Kidney (tissue), 14 donors: ENCODE data around the gene CALML5. TPM values are rescaled to one million over a fixed set of nuclear protein-coding genes. Genes with fewer than 3 reads are reported as not detected.

Source experiments
- DNase-seq, 5 donors: peaks; one replicate each; pipeline ENCODE4 v3.0.0-alpha.2; 2013 to 2020
- FAIRE-seq: peaks from 2 replicates; lab custom pipeline; 2012; peaks lifted over from hg19 to GRCh38; lab: Jason Lieb, UNC
- H3K27ac ChIP-seq, 2 donors: one replicate each; pipeline ENCODE4 v1.7.0; 2013; ENCODE audit warnings: low read depth in 2 of 2, low read length in 2 of 2, inconsistent platforms in 1 of 2
- H3K27me3 ChIP-seq: one replicate; pipeline ENCODE4 v1.7.1; 2013; ENCODE audit warnings: low read length, inconsistent platforms; ENCODE audit not compliant: control insufficient read depth, insufficient read depth
- H3K36me3 ChIP-seq, 3 donors: one replicate each; pipeline versions ENCODE4 v1.7.0 to v1.7.1; 2013; ENCODE audit warnings: low read length in 3 of 3, control low read depth in 1 of 3, inconsistent platforms in 1 of 3; ENCODE audit not compliant: insufficient read depth in 3 of 3, control insufficient read depth in 2 of 3
- H3K4me1 ChIP-seq, 3 donors: one replicate each; pipeline versions ENCODE4 v1.7.0 to v1.7.1; 2013; ENCODE audit warnings: low read length in 3 of 3, inconsistent platforms in 1 of 3, low read depth in 1 of 3; ENCODE audit not compliant: control insufficient read depth in 2 of 3, insufficient read depth in 2 of 3
- H3K4me3 ChIP-seq, 3 donors: one replicate each; pipeline versions ENCODE4 v1.7.0 to v1.8.1; 2013; ENCODE audit warnings: low read length in 3 of 3, control low read depth in 1 of 3, inconsistent platforms in 1 of 3
- H3K9ac ChIP-seq, 3 donors: one replicate each; pipeline versions ENCODE4 v1.7.0 to v1.7.1; 2013; ENCODE audit warnings: low read length in 3 of 3, control low read depth in 1 of 3, inconsistent platforms in 1 of 3
- H3K9me3 ChIP-seq, 3 donors: one replicate each; pipeline versions ENCODE4 v1.7.0 to v1.7.1; 2013; ENCODE audit warnings: low read length in 3 of 3, control low read depth in 1 of 3, inconsistent platforms in 1 of 3; ENCODE audit not compliant: control insufficient read depth in 2 of 3, insufficient read depth in 1 of 3
- intact Hi-C: fragments of 100-400 bp; cut with DNase I; formaldehyde crosslinking; loops from one replicate; pipeline ENCODE4 v1.11.1; 2022
- polyA plus RNA-seq: library from polyadenylated mRNA; stranded (reverse); fragments of 350-450 nt; fragmentation: Illumina TruSeq; extraction: RNeasy Lipid Tissue Mini Kit (QIAGEN cat#74804); gene quantifications from one replicate; pipeline ENCODE4 v1.2.3, GENCODE V29; 2014; ENCODE audit warnings: low read depth, low replicate concordance; ENCODE audit not compliant: insufficient read depth
- total RNA-seq: library from RNA; stranded (reverse); fragmentation: NEBNext Ultra II Directional; extraction: Animal tissue kit (Norgen Biotek cat#: 25700); gene quantifications from one replicate; pipeline ENCODE4 v1.2.1, GENCODE V29; 2021
- TF ChIP-seq, protein P1 (sequence below): IDR thresholded peaks from 3 replicates; pipeline ENCODE4 v1.5.1; 2012; ENCODE audit warnings: mild to moderate bottlenecking, moderate library complexity, borderline replicate concordance; ENCODE audit not compliant: insufficient read depth; ENCODE audit errors: extremely low read depth
- donor health status: control.
- donor health status: control.
- donor health status: control.
- donor health status: control.
- donor health status: control.
- donor health status: DM: yes; HTN: yes; CAD: no.
- donor health status: Normal renal cell carcinoma (clear cell type).

Gene CALML5
- total and polyA plus RNA-seq, 2 donors from 2014 or later = not detected

DNA sequence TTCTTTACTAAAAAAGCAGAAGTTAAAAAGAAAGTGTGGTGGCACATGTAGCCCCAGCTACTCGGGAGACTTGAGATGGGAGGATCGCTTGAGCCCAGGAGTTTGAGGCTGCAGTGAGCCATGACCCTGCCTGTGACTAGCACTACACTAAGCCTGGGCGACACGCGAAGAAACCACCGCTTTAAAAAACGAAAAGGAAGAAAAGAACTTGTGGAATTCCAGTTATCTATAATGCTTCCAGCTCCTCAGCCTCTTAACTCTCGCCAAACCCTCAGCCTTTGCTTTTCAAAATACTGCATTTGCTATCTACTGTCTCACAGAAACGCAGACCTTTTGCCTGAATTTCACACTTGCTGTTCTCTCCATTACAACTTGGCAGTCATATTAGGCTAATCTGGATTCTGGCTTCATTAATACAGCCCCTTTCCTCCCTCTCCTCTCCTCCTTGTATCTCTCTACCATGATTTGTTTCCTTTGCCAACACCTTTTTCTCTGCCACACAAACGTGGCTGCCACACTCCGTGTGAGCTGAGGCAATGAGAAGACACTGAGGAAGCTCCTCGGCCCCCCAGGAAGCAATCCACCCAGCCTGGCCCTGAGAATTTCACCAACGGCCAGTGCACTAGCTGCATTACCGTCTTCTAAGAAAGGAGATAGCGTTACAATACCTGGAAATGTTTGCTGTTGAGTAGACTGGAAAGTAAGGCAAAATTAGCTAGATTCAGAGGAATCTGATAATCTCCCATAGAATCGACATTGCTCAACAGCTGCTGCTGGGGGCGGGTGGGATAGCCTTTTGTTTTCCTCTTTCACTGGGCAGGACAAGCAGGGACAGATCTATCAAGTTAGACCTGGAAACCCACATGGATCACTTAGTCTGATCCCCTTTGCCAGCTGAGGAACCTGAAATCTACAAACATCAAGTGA, 37.2 kb downstream of the CALML5 start:
- Histone ChIP-seq H3K9ac (no peak overlapping the region), H3K4me3 (no peak overlapping the region), H3K27me3 (no peaks in the 10 kb centered on the region), H3K27ac (no peak overlapping the region), H3K4me1 (peaks cover 0 to 5% (median 4%) of the 10 kb centered on the region in 3 donors), H3K36me3 (peaks cover 0 to 21% (median 2%) of the 10 kb centered on the region in 3 donors), H3K9me3 (no peaks in the 10 kb centered on the region)
- no peak for FAIRE-seq
- TF ChIP-seq, protein P1, sequence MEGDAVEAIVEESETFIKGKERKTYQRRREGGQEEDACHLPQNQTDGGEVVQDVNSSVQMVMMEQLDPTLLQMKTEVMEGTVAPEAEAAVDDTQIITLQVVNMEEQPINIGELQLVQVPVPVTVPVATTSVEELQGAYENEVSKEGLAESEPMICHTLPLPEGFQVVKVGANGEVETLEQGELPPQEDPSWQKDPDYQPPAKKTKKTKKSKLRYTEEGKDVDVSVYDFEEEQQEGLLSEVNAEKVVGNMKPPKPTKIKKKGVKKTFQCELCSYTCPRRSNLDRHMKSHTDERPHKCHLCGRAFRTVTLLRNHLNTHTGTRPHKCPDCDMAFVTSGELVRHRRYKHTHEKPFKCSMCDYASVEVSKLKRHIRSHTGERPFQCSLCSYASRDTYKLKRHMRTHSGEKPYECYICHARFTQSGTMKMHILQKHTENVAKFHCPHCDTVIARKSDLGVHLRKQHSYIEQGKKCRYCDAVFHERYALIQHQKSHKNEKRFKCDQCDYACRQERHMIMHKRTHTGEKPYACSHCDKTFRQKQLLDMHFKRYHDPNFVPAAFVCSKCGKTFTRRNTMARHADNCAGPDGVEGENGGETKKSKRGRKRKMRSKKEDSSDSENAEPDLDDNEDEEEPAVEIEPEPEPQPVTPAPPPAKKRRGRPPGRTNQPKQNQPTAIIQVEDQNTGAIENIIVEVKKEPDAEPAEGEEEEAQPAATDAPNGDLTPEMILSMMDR = no peak
- no peak for DNase-seq
- intact Hi-C loops = no loop called here

DNA sequence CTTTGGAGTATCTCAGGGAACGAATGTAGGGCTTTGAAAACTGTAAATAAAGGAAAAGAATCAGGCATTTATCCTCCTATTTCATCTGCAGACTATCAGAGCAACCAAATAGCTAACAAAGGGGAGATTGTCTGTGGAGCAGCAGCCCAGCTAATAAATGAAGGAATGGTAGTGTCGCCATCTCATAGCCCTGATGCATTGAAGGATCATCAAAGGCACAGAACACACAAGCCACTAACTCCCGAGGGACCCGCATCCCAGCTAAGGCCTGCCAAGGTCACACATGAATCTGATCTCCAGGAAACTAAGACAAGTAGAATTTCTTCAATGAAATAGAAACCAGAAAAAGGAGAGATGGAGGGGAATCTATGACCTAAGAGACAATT, 38.2 kb downstream of the CALML5 start:
- Histone ChIP-seq H3K9ac (no peak overlapping the region), H3K4me1 (peaks cover 0 to 1% (median 0%) of the 10 kb centered on the region in 3 donors), H3K9me3 (no peaks in the 10 kb centered on the region), H3K27me3 (no peaks in the 10 kb centered on the region), H3K27ac (no peak overlapping the region), H3K4me3 (no peak overlapping the region), H3K36me3 (peaks cover 0 to 28% (median 9%) of the 10 kb centered on the region in 3 donors)
- TF ChIP-seq, protein P1 = no peak
- DNase-seq (no peak), FAIRE-seq (no peak)
- intact Hi-C loops = no loop called here

DNA sequence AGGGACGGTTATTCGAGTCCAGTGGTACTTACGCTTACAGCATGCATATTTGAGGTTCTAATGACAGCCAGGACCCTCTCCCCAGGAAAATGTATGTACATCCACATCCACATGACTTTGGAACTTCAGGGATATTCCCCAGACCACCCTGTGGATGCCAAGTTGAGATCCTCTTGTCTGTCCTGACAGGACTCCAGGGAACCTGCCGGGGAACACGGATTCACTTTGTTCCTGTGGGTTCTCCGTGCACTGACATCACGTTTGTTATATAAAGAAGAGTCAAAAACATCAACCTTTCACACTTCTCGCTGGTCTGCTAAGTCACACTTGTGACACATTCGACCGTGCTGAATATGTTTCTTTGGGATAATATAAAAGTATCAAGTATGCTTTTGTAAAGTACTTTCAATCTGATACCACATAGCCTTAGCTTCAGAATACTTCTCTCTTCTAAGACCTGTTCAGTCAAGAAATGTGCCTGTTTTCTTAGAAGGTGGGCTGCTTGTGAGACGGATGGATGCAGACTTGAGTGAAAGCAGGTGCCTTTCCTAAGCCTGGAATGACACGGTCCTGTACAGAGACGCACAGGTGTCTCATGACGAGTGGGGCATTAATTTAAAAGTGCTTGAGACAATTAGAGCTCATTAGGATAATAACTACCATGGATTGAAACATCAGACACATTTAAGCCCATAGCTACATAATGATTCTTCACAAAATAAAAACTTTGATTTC, 38.7 kb downstream of the CALML5 start:
- no peak overlapping the region for H3K4me3 ChIP-seq
- intact Hi-C loops = no loop called here
- DNase-seq = no peak
- H3K9me3 ChIP-seq = no peaks in the 10 kb centered on the region
- H3K27me3 ChIP-seq = no peaks in the 10 kb centered on the region
- H3K9ac ChIP-seq = no peak overlapping the region
- no peak for FAIRE-seq
- peaks cover 0 to 33% (median 14%) of the 10 kb centered on the region in 3 donors for H3K36me3 ChIP-seq
- no peak overlapping the region for H3K27ac ChIP-seq
- H3K4me1 ChIP-seq = no peaks in the 10 kb centered on the region
- TF ChIP-seq, protein P1 = no peak
